WTC11 (cell line): ENCODE results near the gene RP2. TPM values are rescaled to one million over a fixed set of nuclear protein-coding genes. Genes with fewer than 3 reads are reported as not detected.
A peak's percentile ranks its signal among the peaks of the same experiment; 100 is the strongest.

Source experiments
- ATAC-seq: fragments of 200-7000 bp; cut with Tn5 transposase; 2 replicates; pipeline ENCODE4 v1.10.0; 2021; ENCODE audit warnings: mild to moderate bottlenecking, moderate library complexity
- CTCF ChIA-PET: fragments of 300-600 bp; sonication (Branson Sonifier 250); formaldehyde crosslinking; loops from one replicate; lab custom pipeline; 2021; ENCODE audit warnings: antibody characterized with exemption; lab: Charles Lee
- POLR2A ChIA-PET: fragments of 350-600 bp; sonication (Branson Sonifier 250); formaldehyde crosslinking; loops from one replicate; lab custom pipeline; 2021; ENCODE audit warnings: antibody characterized with exemption; lab: Charles Lee
- DNase-seq: peaks from one replicate; pipeline ENCODE4 v3.0.0; 2021; ENCODE audit warnings: low spot score
- H3K27ac Mint-ChIP-seq: 2 replicates; pipeline ENCODE4 v1.8.0; 2021; ENCODE audit warnings: mixed read lengths
- H3K27me3 Mint-ChIP-seq: 2 replicates; pipeline ENCODE4 v1.8.0; 2021; ENCODE audit warnings: low read depth, mild to moderate bottlenecking, moderate library complexity, mixed read lengths
- H3K36me3 Mint-ChIP-seq: 2 replicates; pipeline ENCODE4 v1.8.0; 2021; ENCODE audit warnings: mixed read lengths
- H3K4me1 Mint-ChIP-seq: 2 replicates; pipeline ENCODE4 v1.8.0; 2022; ENCODE audit warnings: mixed read lengths
- H3K4me3 Mint-ChIP-seq: 2 replicates; pipeline ENCODE4 v1.8.0; 2021; ENCODE audit warnings: mild to moderate bottlenecking, moderate library complexity, mixed read lengths
- H3K9me3 Mint-ChIP-seq: 2 replicates; pipeline ENCODE4 v1.8.0; 2021; ENCODE audit warnings: mixed read lengths
- ATF2 ChIP-seq: sonication (generic); formaldehyde crosslinking; IDR thresholded peaks from 2 replicates; pipeline ENCODE4 v1.8.1; 2022; ENCODE audit warnings: low read depth, missing genetic modification reagents, borderline replicate concordance
- CDX4 ChIP-seq: fragments of 250-450 bp; sonication (Bioruptor Pico); IDR thresholded peaks from 2 replicates; pipeline ENCODE4 v1.9.0; 2021; ENCODE audit warnings: moderate library complexity, mild to moderate bottlenecking, inconsistent platforms, borderline replicate concordance
- CTCF ChIP-seq: fragments of 200-600 bp; IDR thresholded peaks from 2 replicates; pipeline ENCODE4 v1.8.0; 2022; ENCODE audit warnings: antibody characterized with exemption
- ELF4 ChIP-seq: sonication (generic); formaldehyde crosslinking; IDR thresholded peaks from 2 replicates; pipeline ENCODE4 v1.8.1; 2022; ENCODE audit warnings: low read depth, mild to moderate bottlenecking, moderate library complexity, missing genetic modification reagents
- FOXK1 ChIP-seq: sonication (generic); formaldehyde crosslinking; IDR thresholded peaks from 2 replicates; pipeline ENCODE4 v1.8.0; 2022; ENCODE audit warnings: mild to moderate bottlenecking, moderate library complexity, missing genetic modification reagents
- FOXP1 ChIP-seq: sonication (generic); formaldehyde crosslinking; IDR thresholded peaks from 2 replicates; pipeline ENCODE4 v1.8.0; 2022; ENCODE audit warnings: missing genetic modification reagents, mild to moderate bottlenecking, moderate library complexity, borderline replicate concordance
- HMGXB4 ChIP-seq: sonication (generic); formaldehyde crosslinking; IDR thresholded peaks from 2 replicates; pipeline ENCODE4 v1.8.1; 2023; ENCODE audit warnings: mild to moderate bottlenecking, moderate library complexity, missing genetic modification reagents
- IRF1 ChIP-seq: sonication (generic); formaldehyde crosslinking; IDR thresholded peaks from 2 replicates; pipeline ENCODE4 v1.8.0; 2023; ENCODE audit warnings: missing genetic modification reagents
- JUN ChIP-seq: sonication (generic); formaldehyde crosslinking; IDR thresholded peaks from 2 replicates; pipeline ENCODE4 v1.8.0; 2023; ENCODE audit warnings: mild to moderate bottlenecking, missing genetic modification reagents
- KAT7 ChIP-seq: sonication (generic); formaldehyde crosslinking; IDR thresholded peaks from 2 replicates; pipeline ENCODE4 v1.8.1; 2023; ENCODE audit warnings: missing genetic modification reagents, mild to moderate bottlenecking, borderline replicate concordance
- MYBL2 ChIP-seq: sonication (generic); formaldehyde crosslinking; IDR thresholded peaks from 2 replicates; pipeline ENCODE4 v1.8.1; 2023; ENCODE audit warnings: mild to moderate bottlenecking, moderate library complexity, missing genetic modification reagents
- NFATC4 ChIP-seq: fragments of 250-450 bp; sonication (Bioruptor Pico); IDR thresholded peaks from 2 replicates; pipeline ENCODE4 v1.9.0; 2021; ENCODE audit warnings: mild to moderate bottlenecking
- NR1H2 ChIP-seq: sonication (generic); formaldehyde crosslinking; IDR thresholded peaks from 2 replicates; pipeline ENCODE4 v1.9.0; 2021; ENCODE audit warnings: mild to moderate bottlenecking, moderate library complexity, missing genetic modification reagents
- PRDM15 ChIP-seq: sonication (generic); formaldehyde crosslinking; IDR thresholded peaks from 2 replicates; pipeline ENCODE4 v1.8.0; 2022; ENCODE audit warnings: missing genetic modification reagents
- PRRX2 ChIP-seq: fragments of 250-450 bp; sonication (Bioruptor Pico); IDR thresholded peaks from 2 replicates; pipeline ENCODE4 v1.8.0; 2021; ENCODE audit warnings: mild to moderate bottlenecking
- SMAD3 ChIP-seq: sonication (generic); formaldehyde crosslinking; IDR thresholded peaks from 2 replicates; pipeline ENCODE4 v1.8.0; 2022; ENCODE audit warnings: missing genetic modification reagents, mild to moderate bottlenecking, borderline replicate concordance
- TEAD1 ChIP-seq: sonication (generic); formaldehyde crosslinking; IDR thresholded peaks from 2 replicates; pipeline ENCODE4 v1.8.0; 2022; ENCODE audit warnings: mild to moderate bottlenecking, missing genetic modification reagents
- ZNF423 ChIP-seq: fragments of 250-450 bp; sonication (Bioruptor Pico); IDR thresholded peaks from 2 replicates; pipeline ENCODE4 v2.1.2; 2022; ENCODE audit warnings: mild to moderate bottlenecking, moderate library complexity
- ZNF512 ChIP-seq: sonication (generic); formaldehyde crosslinking; IDR thresholded peaks from 2 replicates; pipeline ENCODE4 v1.8.1; 2022; ENCODE audit warnings: missing genetic modification reagents, borderline replicate concordance
- total RNA-seq: library from RNA; stranded (reverse); gene quantifications from 3 replicates; pipeline ENCODE4 v1.2.3, GENCODE V29; 2021

The RP2 gene
- total RNA-seq, 1 experiment from 2014 or later = 6.9 TPM

GRCh38 chrX:46796574-46797191 lies 40.2 kb upstream of the RP2 start:
- Mint-ChIP-seq H3K4me1 (peaks cover 11% of the 10 kb centered on the region), H3K9me3 (no peaks in the 10 kb centered on the region), H3K27ac (no peak overlapping the region), H3K27me3 (no peaks in the 10 kb centered on the region; the same call in 1 of the 2 replicates), H3K4me3 (no peak overlapping the region), H3K36me3 (no peaks in the 10 kb centered on the region)
- DNase-seq = peak; percentile 77
- POLR2A ChIA-PET = no interaction called here
- TF ChIP-seq CDX4 (CRISPR knock-in tag) (no peak), CTCF (peak; percentile 41)
- TF ChIP-seq, all 79 proteins: peak for 1
- peak; percentile 69 for ATAC-seq
- CTCF ChIA-PET = interaction anchor here (0.6 to 1.9 kb wide), 10 partner anchors 18 to 225 kb away, joined by 3 to 19 read pairs (median 4); partner anchors contain the start of gene SLC9A7

GRCh38 chrX:46803140-46803539 lies 33.7 kb upstream of the RP2 start:
- Mint-ChIP-seq H3K36me3 (no peaks in the 10 kb centered on the region), H3K4me3 (no peak overlapping the region), H3K27ac (no peak overlapping the region), H3K9me3 (0 out of 2 replicates have a peak, but pooled peaks cover 4% of the 10 kb centered on the region)
- DNase-seq (peak; percentile 25), ATAC-seq (peak; percentile 59)
- TF ChIP-seq MYBL2 (CRISPR knock-in tag) (no peak), FOXP1 (no peak), IRF1 (no peak)
- TF ChIP-seq, all 79 proteins: peak for 0
- Mint-ChIP-seq H3K27me3 (no peaks in the 10 kb centered on the region), H3K4me1 (no peaks in the 10 kb centered on the region)
- ChIA-PET CTCF (no interaction called here), POLR2A (no interaction called here)

- DNase-seq = no peak
- no peaks in the 10 kb centered on the region for H3K27me3 Mint-ChIP-seq
- TF ChIP-seq FOXP1 = no peak
- TF ChIP-seq ZNF512 (CRISPR knock-in tag) = no peak
- no peak for TF ChIP-seq NFATC4 (CRISPR knock-in tag)
- TF ChIP-seq PRRX2 (CRISPR knock-in tag) = no peak
- no peak for TF ChIP-seq NR1H2 (CRISPR knock-in tag)
- no peak for TF ChIP-seq PRDM15
- no peak for TF ChIP-seq ATF2 (CRISPR knock-in tag)
- no peak for TF ChIP-seq ELF4
- TF ChIP-seq SMAD3 (CRISPR knock-in tag) = no peak
- no peak for TF ChIP-seq FOXK1 (CRISPR knock-in tag)
- TF ChIP-seq KAT7 (CRISPR knock-in tag) = no peak
- TF ChIP-seq TEAD1 = no peak
- no peak for TF ChIP-seq ZNF423 (CRISPR knock-in tag)
- no peak for TF ChIP-seq JUN
- TF ChIP-seq HMGXB4 (CRISPR knock-in tag) = no peak
These were observed 31.6 kb upstream of the RP2 start for GRCh38 chrX:46805270-46805669.

More at GRCh38 chrX:46805270-46805669, 31.6 kb upstream of the RP2 start:
- no peaks in the 10 kb centered on the region for H3K4me1 Mint-ChIP-seq
- H3K4me3 Mint-ChIP-seq = no peak overlapping the region
- H3K36me3 Mint-ChIP-seq = no peaks in the 10 kb centered on the region
- H3K9me3 Mint-ChIP-seq = 0 out of 2 replicates have a peak, but pooled peaks cover 4% of the 10 kb centered on the region
- ChIA-PET POLR2A (no interaction called here), CTCF (no interaction called here)
- ATAC-seq = no peak
- no peak overlapping the region for H3K27ac Mint-ChIP-seq
